Measurements from ENCODE around the gene ANKZF1. TPM values are rescaled to one million over a fixed set of nuclear protein-coding genes. Genes with fewer than 3 reads are reported as not detected.

ANKZF1 gene
- total and polyA plus RNA-seq, 2 donors (not counting 1 experiment from before 2014, with no cell fraction given), result 152 to 181 TPM

GRCh38 chr2:219250049-219250781, 20.6 kb downstream of the ANKZF1 start:
- Histone ChIP-seq H3K27ac (ENCODE audit: low read length in 2 of 2) (peak overlapping the region; percentile 75 to 92), H3K4me3 (ENCODE audit: control extremely low read depth in 1 of 5, extremely low read depth in 1 of 5, insufficient read depth in 1 of 5, low read depth in 2 of 5, low read length in 4 of 5) (peak overlapping the region in 4 of 5 experiments; percentile 8 to 53 (median 32)), H3K79me2 (ENCODE audit: control insufficient read depth, insufficient read depth, low read length) (peaks cover 73% of the 10 kb centered on the region), H2AFZ (ENCODE audit: insufficient read depth, low read depth, low read length, poor library complexity, severe bottlenecking) (no peak overlapping the region), H3K9me3 (ENCODE audit: control extremely low read depth in 1 of 3, control insufficient read depth in 2 of 3, insufficient read depth in 1 of 3, low read length in 2 of 3) (no peaks in the 10 kb centered on the region), H3K4me2 (replicated peaks; ENCODE audit: low read depth, low read length, poor library complexity, severe bottlenecking) (peak overlapping the region; percentile 93), H4K20me1 (ENCODE audit: control insufficient read depth, insufficient read depth, low read length, poor library complexity, severe bottlenecking) (peaks cover 22% of the 10 kb centered on the region), H3K36me3 (replicated peaks in 1 of 2; ENCODE audit: control extremely low read depth in 1 of 2, control insufficient read depth in 1 of 2, extremely low read depth in 1 of 2, insufficient read depth in 2 of 2, low read length in 1 of 2) (peaks cover 2 to 35% of the 10 kb centered on the region in 2 experiments), H3K4me1 (ENCODE audit: control insufficient read depth in 2 of 2, insufficient read depth in 2 of 2, low read length in 2 of 2) (peaks cover 66 to 76% of the 10 kb centered on the region in 2 donors), H3K27me3 (replicated peaks in 1 of 4; ENCODE audit: control extremely low read depth in 1 of 4, control insufficient read depth in 3 of 4, insufficient read depth in 4 of 4, low read length in 3 of 4) (no peaks in the 10 kb centered on the region), H3K9ac (ENCODE audit: low read length) (peak overlapping the region; percentile 59)
- Mint-ChIP-seq H3K4me1 (peaks cover 76% of the 10 kb centered on the region), H3K9me3 (ENCODE audit: insufficient read depth) (no peaks in the 10 kb centered on the region), H3K4me3 (peak overlapping the region; percentile 87), H3K27ac (peak overlapping the region; percentile 96), H3K27me3 (no peaks in the 10 kb centered on the region)
- ChIA-PET POLR2A (interaction anchor here (0.5 to 3.3 kb wide), 7 partner anchors 21 to 992 kb away, joined by 3 to 39 read pairs (median 12); partner anchors contain the start of genes ABCB6, ANKZF1, ATG9A and CNPPD1), CTCF (interaction anchor here (1.1 to 6.8 kb wide), 11 partner anchors 12 to 374 kb away, joined by 4 to 69 read pairs (median 7); partner anchors contain the start of genes ANKZF1, ATG9A and DNAJB2)
- DNase-seq (no peak), ATAC-seq (ENCODE audit: low read depth) (no peak)
- WGBS (ENCODE audit: insufficient coverage), result 86% methylated on average over 22 of the region's 22 CpGs
- intact Hi-C loops (cut with micrococcal nuclease), result loop anchor here (5.0 kb wide), 1 partner anchor 1033 kb away; the partner anchor contains the start of gene ARPC2
- TF ChIP-seq EZH2 (IDR thresholded peaks at IDR 0.05; ENCODE audit: borderline replicate concordance, insufficient read depth, low read depth, low read length, poor library complexity, severe bottlenecking), result no peak
- TF ChIP-seq CTCF (IDR thresholded peaks at IDR 0.05), result no peak

Measured in B cell (primary cell).